ENCODE measurements around the gene PRKCB. TPM values are rescaled to one million over a fixed set of nuclear protein-coding genes. Genes with fewer than 3 reads are reported as not detected.
"Not testable (repeated sequence)": the region's sequence is repeated elsewhere in the genome, so short reads cannot be mapped to it uniquely, and the experiment has no call there.

The PRKCB gene
- total and polyA plus RNA-seq, 4 donors = 1.6 to 9.4 (median 4.0) TPM

DNA sequence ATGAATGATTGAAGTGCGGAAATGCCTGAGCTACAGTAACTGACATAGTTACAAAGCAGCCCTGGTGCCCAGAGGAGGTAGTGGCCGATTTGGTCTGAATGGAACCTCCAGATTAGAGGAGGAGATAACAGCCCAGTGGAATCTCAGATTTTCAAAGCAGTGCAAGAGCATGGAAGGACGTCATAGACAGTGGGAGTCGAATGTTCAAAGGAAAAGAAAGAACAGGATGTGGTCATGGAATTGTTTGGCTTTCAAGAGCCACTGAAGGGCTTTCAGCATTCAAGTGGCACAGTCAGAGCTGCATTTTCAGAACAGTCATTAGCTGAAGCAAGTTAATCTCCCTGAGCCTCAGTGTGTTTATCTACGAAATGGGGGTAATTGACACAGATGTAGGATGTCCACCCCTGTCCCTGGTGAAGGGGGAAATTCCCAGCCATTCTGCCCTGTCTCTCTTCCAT lies 315.7 kb downstream of the PRKCB start:
- Histone ChIP-seq H3K36me3 (ENCODE audit: control insufficient read depth in 4 of 4, insufficient read depth in 3 of 4, low read depth in 1 of 4, low read length in 3 of 4) (no peaks in the 10 kb centered on the region), H3K9me3 (ENCODE audit: control insufficient read depth in 4 of 4, low read length in 3 of 4) (no peaks in the 10 kb centered on the region), H3K27ac (ENCODE audit: low read depth in 1 of 2, low read length in 2 of 2) (no peak overlapping the region), H3K4me3 (ENCODE audit: low read depth in 1 of 3, low read length in 3 of 3) (no peak overlapping the region), H3K4me1 (ENCODE audit: control insufficient read depth in 4 of 4, insufficient read depth in 4 of 4, low read length in 3 of 4) (no peaks in the 10 kb centered on the region), H3K9ac (ENCODE audit: low read depth in 1 of 2, low read length in 2 of 2) (no peak overlapping the region), H3K27me3 (ENCODE audit: control insufficient read depth in 4 of 4, insufficient read depth in 4 of 4, low read length in 3 of 4) (no peaks in the 10 kb centered on the region)
- WGBS = 42% methylated on average over 5 of the region's 5 CpGs
- no peak for DNase-seq (ENCODE audit: low spot score)
- TF ChIP-seq, protein P1, sequence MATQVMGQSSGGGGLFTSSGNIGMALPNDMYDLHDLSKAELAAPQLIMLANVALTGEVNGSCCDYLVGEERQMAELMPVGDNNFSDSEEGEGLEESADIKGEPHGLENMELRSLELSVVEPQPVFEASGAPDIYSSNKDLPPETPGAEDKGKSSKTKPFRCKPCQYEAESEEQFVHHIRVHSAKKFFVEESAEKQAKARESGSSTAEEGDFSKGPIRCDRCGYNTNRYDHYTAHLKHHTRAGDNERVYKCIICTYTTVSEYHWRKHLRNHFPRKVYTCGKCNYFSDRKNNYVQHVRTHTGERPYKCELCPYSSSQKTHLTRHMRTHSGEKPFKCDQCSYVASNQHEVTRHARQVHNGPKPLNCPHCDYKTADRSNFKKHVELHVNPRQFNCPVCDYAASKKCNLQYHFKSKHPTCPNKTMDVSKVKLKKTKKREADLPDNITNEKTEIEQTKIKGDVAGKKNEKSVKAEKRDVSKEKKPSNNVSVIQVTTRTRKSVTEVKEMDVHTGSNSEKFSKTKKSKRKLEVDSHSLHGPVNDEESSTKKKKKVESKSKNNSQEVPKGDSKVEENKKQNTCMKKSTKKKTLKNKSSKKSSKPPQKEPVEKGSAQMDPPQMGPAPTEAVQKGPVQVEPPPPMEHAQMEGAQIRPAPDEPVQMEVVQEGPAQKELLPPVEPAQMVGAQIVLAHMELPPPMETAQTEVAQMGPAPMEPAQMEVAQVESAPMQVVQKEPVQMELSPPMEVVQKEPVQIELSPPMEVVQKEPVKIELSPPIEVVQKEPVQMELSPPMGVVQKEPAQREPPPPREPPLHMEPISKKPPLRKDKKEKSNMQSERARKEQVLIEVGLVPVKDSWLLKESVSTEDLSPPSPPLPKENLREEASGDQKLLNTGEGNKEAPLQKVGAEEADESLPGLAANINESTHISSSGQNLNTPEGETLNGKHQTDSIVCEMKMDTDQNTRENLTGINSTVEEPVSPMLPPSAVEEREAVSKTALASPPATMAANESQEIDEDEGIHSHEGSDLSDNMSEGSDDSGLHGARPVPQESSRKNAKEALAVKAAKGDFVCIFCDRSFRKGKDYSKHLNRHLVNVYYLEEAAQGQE (IDR thresholded peaks at IDR 0.05) = no peak
- TF ChIP-seq GABPA (IDR thresholded peaks at IDR 0.05 in 1 of 2, conservative IDR thresholded peaks at IDR 0.05 in 1 of 2) = peak in 1 of 2 donors; percentile 23
- TF ChIP-seq RXRA (IDR thresholded peaks at IDR 0.05) = no peak
- TF ChIP-seq TAF1 (conservative IDR thresholded peaks at IDR 0.05) = no peak
- TF ChIP-seq YY1 (IDR thresholded peaks at IDR 0.05) = no peak

DNA sequence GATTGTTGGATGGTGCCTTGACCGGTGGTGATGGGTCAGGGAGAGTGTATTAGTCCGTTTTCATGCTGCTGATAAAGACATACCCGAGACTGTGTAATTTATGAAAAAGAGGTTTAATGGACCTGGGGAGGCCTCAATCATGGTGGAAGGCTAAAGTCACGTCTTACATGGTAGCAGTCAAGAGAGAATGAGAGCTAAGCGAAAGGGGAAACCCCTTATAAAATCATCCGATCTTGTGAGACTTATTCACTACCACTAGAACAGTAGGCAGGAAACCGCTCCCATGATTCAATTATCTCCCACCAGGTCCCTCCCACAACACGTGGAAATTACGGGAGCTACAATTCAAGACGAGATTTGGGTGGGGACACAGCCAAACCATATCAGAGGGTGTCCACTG lies 316.3 kb downstream of the PRKCB start:
- WGBS = 69% methylated on average over 10 of the region's 10 CpGs
- not testable (repeated sequence) for H3K4me1 ChIP-seq (ENCODE audit: control insufficient read depth in 4 of 4, insufficient read depth in 4 of 4, low read length in 3 of 4); DNase-seq (ENCODE audit: low spot score); H3K9ac ChIP-seq (ENCODE audit: low read depth in 1 of 2, low read length in 2 of 2); H3K36me3 ChIP-seq (ENCODE audit: control insufficient read depth in 4 of 4, insufficient read depth in 3 of 4, low read depth in 1 of 4, low read length in 3 of 4); H3K27ac ChIP-seq (ENCODE audit: low read depth in 1 of 2, low read length in 2 of 2); H3K27me3 ChIP-seq (ENCODE audit: control insufficient read depth in 4 of 4, insufficient read depth in 4 of 4, low read length in 3 of 4); H3K4me3 ChIP-seq (ENCODE audit: low read depth in 1 of 3, low read length in 3 of 3); H3K9me3 ChIP-seq (ENCODE audit: control insufficient read depth in 4 of 4, low read length in 3 of 4)

DNA sequence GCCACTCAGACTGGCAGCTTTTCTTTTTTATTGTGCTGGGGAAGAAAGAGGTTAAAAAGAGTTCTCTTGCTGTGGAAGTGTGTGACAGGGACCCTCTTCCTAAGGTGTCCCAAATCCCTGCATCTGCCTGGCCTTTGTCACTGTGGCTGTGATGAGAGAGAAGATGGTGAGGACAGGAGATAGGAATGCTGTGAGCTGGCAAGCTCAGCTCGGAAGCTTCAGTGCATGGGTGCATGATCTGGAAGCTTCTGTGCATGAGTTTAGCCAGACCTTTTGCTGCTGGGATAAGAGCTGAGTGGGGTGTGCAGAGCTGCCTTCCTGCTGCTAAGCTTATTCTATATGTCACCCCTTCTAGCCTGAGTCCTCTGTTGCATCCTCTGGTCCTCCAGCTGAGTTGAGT lies 317.0 kb downstream of the PRKCB start:
- Histone ChIP-seq H3K36me3 (ENCODE audit: control insufficient read depth in 4 of 4, insufficient read depth in 3 of 4, low read depth in 1 of 4, low read length in 3 of 4) (no peaks in the 10 kb centered on the region), H3K4me3 (ENCODE audit: low read depth in 1 of 3, low read length in 3 of 3) (no peak overlapping the region), H3K9ac (ENCODE audit: low read depth in 1 of 2, low read length in 2 of 2) (no peak overlapping the region), H3K4me1 (ENCODE audit: control insufficient read depth in 4 of 4, insufficient read depth in 4 of 4, low read length in 3 of 4) (no peaks in the 10 kb centered on the region), H3K27me3 (ENCODE audit: control insufficient read depth in 4 of 4, insufficient read depth in 4 of 4, low read length in 3 of 4) (no peaks in the 10 kb centered on the region), H3K27ac (ENCODE audit: low read depth in 1 of 2, low read length in 2 of 2) (no peak overlapping the region), H3K9me3 (ENCODE audit: control insufficient read depth in 4 of 4, low read length in 3 of 4) (no peaks in the 10 kb centered on the region)
- DNase-seq (ENCODE audit: low spot score) = no peak
- 55% methylated on average over 1 of the region's 1 CpG for WGBS
- TF ChIP-seq, protein P2, sequence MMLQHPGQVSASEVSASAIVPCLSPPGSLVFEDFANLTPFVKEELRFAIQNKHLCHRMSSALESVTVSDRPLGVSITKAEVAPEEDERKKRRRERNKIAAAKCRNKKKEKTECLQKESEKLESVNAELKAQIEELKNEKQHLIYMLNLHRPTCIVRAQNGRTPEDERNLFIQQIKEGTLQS (IDR thresholded peaks at IDR 0.05) = no peak
- TF ChIP-seq SP1 (IDR thresholded peaks at IDR 0.05) (no peak), FOXA1 (IDR thresholded peaks at IDR 0.05) (no peak), GABPA (IDR thresholded peaks at IDR 0.05 in 1 of 2, conservative IDR thresholded peaks at IDR 0.05 in 1 of 2) (no peak), HNF4A (conservative IDR thresholded peaks at IDR 0.05) (no peak), NR2F2 (IDR thresholded peaks at IDR 0.05) (no peak), JUND (IDR thresholded peaks at IDR 0.05) (no peak), HNF4G (IDR thresholded peaks at IDR 0.05) (no peak), RXRA (IDR thresholded peaks at IDR 0.05) (no peak), FOXA2 (IDR thresholded peaks at IDR 0.05) (no peak), YY1 (IDR thresholded peaks at IDR 0.05) (no peak), TAF1 (conservative IDR thresholded peaks at IDR 0.05) (no peak)
- TF ChIP-seq, protein P3, sequence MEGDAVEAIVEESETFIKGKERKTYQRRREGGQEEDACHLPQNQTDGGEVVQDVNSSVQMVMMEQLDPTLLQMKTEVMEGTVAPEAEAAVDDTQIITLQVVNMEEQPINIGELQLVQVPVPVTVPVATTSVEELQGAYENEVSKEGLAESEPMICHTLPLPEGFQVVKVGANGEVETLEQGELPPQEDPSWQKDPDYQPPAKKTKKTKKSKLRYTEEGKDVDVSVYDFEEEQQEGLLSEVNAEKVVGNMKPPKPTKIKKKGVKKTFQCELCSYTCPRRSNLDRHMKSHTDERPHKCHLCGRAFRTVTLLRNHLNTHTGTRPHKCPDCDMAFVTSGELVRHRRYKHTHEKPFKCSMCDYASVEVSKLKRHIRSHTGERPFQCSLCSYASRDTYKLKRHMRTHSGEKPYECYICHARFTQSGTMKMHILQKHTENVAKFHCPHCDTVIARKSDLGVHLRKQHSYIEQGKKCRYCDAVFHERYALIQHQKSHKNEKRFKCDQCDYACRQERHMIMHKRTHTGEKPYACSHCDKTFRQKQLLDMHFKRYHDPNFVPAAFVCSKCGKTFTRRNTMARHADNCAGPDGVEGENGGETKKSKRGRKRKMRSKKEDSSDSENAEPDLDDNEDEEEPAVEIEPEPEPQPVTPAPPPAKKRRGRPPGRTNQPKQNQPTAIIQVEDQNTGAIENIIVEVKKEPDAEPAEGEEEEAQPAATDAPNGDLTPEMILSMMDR (IDR thresholded peaks at IDR 0.05; ENCODE audit: low read depth, low read length, missing input control) = no peak
- TF ChIP-seq, protein P1 (IDR thresholded peaks at IDR 0.05) = no peak
- TF ChIP-seq, protein P4, sequence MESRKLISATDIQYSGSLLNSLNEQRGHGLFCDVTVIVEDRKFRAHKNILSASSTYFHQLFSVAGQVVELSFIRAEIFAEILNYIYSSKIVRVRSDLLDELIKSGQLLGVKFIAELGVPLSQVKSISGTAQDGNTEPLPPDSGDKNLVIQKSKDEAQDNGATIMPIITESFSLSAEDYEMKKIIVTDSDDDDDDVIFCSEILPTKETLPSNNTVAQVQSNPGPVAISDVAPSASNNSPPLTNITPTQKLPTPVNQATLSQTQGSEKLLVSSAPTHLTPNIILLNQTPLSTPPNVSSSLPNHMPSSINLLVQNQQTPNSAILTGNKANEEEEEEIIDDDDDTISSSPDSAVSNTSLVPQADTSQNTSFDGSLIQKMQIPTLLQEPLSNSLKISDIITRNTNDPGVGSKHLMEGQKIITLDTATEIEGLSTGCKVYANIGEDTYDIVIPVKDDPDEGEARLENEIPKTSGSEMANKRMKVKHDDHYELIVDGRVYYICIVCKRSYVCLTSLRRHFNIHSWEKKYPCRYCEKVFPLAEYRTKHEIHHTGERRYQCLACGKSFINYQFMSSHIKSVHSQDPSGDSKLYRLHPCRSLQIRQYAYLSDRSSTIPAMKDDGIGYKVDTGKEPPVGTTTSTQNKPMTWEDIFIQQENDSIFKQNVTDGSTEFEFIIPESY (IDR thresholded peaks at IDR 0.05) = no peak
